Stimulated activated CD8-positive, alpha-beta memory T cell treated with anti-CD3 and anti-CD28 coated beads, Interleukin-7, amount 100 ng/mL, for 1 hour (primary cell): ENCODE results near the gene ZBTB16.
A peak's percentile ranks its signal among the peaks of the same experiment; 100 is the strongest.

Experiments used
- DNase-seq, 2 donors: peaks; one replicate each; pipeline ENCODE4 v3.0.0-alpha.2; 2020; ENCODE audit warnings: low read depth in 2 of 2

ZBTB16 gene, protein sequence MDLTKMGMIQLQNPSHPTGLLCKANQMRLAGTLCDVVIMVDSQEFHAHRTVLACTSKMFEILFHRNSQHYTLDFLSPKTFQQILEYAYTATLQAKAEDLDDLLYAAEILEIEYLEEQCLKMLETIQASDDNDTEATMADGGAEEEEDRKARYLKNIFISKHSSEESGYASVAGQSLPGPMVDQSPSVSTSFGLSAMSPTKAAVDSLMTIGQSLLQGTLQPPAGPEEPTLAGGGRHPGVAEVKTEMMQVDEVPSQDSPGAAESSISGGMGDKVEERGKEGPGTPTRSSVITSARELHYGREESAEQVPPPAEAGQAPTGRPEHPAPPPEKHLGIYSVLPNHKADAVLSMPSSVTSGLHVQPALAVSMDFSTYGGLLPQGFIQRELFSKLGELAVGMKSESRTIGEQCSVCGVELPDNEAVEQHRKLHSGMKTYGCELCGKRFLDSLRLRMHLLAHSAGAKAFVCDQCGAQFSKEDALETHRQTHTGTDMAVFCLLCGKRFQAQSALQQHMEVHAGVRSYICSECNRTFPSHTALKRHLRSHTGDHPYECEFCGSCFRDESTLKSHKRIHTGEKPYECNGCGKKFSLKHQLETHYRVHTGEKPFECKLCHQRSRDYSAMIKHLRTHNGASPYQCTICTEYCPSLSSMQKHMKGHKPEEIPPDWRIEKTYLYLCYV

GRCh38 chr11:114059278-114059983, at the start of gene ZBTB16:
ZBTB16 (plus strand) TSS chr11:114059711; CDS start chr11:114063301, 3,590 bp downstream.
- DNase-seq: no peak

- no peak for DNase-seq
Observed at GRCh38 chr11:114010931-114011330, 48.6 kb upstream of the ZBTB16 start.

DNA sequence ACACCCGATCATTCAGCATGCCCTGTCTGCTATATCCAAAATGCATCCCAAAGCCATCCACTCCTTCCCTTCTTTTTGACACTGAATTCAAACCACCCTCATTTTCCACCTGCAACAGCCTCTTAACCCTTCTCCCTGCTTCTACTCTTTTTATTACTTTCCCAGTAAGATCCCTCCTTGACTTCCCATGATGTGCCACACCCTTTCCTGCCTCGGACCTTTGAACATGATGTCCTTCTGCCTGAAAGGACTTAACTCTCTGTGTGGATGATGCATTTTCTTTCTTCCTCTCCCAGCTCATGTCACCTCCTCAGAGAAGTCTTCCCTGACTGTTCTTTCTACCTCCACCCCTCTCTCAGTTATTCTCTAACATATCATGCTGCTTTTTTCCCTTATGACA, 48.1 kb upstream of the ZBTB16 start:
- DNase-seq: no peak

DNA sequence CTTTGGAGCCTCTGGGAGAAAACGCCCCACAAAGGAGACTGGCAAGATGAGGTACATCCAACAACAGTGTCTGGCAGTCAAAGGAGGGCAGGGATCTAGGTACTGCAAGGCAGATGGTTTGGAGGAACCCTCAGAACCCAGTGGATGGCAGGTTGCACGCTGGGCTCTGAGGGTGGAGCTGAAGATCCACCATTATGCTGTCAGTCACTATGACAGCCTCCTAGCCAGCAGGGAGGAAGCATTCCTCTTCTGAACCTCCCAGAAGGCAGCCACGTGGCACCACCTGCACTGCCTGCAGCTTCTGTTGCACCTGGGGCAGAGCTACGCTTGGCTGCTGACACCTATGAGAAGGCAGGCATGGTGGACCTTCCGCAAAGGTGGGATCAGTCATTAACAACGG, 44.4 kb upstream of the ZBTB16 start:
- DNase-seq: no peak

GRCh38 chr11:114016986-114017385, 42.5 kb upstream of the ZBTB16 start:
- no peak for DNase-seq

- DNase-seq: no peak
Observed at GRCh38 chr11:114017723-114018122, 41.8 kb upstream of the ZBTB16 start.

DNA sequence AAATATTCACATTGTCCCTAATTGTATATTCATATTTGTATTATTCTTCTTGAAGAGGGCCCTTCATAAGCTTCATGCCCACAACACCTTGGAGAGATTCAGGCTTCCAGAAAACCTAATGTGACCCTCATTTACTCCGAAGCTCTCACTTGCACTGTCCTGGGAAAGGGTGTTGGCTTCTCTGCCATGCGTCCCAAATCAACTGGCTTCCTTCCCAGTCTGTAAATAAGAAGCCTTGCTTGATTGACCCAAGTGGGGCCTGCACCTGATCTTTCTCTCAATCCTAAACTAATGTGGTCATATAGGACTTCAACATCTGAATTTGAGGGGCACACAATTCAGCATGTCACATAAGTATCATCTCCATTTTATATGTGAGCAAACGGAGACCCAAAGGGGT, 40.5 kb upstream of the ZBTB16 start:
- DNase-seq: no peak

GRCh38 chr11:114019574-114019973, 39.9 kb upstream of the ZBTB16 start:
- DNase-seq: no peak

- DNase-seq: no peak
Observed at GRCh38 chr11:114025329-114025907, 34.1 kb upstream of the ZBTB16 start.

- DNase-seq: no peak
Observed at GRCh38 chr11:114026355-114026754, 33.2 kb upstream of the ZBTB16 start.

GRCh38 chr11:114027391-114027790, 32.1 kb upstream of the ZBTB16 start:
- no peak for DNase-seq

- DNase-seq: no peak
Observed at GRCh38 chr11:114027926-114028325, 31.6 kb upstream of the ZBTB16 start.

GRCh38 chr11:114031246-114031966, 28.1 kb upstream of the ZBTB16 start:
- no peak for DNase-seq

DNA sequence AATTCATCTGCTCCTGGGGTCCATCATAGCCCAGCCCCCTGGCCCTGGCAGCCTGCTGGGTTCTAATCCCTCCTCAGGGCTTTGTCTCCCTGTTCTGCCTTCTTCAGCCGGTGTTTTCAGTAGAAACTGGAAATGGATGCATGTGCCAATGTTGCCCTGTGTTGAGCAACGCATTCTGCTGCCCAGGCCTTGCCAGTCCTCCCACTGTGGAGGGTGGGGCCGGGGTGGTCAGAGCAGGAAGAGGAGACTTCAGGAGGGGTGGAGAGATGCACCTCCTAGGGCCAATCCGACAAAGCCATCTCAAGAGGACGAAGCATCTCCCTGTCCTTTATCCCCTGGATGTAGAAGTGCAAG, 27.6 kb upstream of the ZBTB16 start:
- DNase-seq: no peak

DNA sequence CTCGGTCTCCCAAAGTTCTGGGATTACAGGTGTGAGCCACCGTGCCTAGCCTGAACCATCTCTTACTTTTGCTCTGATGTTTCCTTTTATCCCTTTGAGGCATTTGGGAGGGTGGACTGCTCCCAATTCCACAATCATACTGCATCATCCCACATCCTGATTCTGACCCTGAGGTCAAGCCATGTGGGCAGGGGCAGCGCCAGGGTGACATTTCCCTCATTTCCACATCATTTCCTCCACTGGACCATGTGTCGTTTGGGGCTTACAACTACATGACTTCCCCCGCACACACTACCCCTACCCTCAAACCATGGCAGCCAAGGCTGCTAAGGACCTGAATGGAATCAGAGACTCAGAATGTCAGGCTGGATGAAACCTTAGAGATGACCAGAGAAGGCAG, 26.4 kb upstream of the ZBTB16 start:
- no peak for DNase-seq

DNA sequence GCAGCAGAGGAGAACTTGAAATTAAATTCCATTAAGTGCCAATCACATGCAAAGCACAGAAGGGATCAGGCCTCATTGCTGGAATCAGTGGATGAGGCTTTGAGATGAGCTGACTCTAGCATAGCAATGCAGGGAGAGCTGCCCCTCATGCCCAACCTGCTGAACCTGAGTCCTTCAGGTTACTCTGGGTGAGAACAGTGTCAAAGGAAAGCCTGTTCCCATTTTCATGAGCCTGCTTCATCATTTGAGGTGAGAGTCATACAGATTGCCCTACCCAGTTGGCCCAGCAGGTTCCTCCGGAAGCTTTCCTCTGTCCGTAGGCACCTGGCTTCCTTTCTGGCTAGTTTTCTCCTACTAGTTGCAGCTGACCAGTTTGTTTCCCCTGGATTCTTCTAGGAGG, 25.9 kb upstream of the ZBTB16 start:
- no peak for DNase-seq

DNA sequence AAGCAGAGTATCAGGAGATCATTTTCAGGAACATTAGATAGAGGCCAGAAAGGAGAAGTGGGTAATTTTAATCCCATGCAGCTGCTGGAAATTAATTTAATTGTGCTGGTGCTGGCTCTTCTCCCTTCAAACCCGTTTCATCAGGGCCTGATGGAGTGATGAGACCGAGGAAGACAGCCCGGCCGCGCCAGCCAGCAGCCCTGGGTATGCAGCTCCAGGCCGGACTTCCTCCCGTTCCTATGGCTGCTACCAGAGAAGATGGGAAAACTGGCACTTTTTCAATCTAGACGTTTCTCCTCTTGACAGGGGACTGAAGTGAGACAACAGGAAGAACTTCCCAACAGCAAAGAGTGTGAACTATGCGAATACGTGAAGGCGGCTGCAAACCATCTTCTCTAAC, 24.6 kb upstream of the ZBTB16 start:
- DNase-seq: no peak

DNA sequence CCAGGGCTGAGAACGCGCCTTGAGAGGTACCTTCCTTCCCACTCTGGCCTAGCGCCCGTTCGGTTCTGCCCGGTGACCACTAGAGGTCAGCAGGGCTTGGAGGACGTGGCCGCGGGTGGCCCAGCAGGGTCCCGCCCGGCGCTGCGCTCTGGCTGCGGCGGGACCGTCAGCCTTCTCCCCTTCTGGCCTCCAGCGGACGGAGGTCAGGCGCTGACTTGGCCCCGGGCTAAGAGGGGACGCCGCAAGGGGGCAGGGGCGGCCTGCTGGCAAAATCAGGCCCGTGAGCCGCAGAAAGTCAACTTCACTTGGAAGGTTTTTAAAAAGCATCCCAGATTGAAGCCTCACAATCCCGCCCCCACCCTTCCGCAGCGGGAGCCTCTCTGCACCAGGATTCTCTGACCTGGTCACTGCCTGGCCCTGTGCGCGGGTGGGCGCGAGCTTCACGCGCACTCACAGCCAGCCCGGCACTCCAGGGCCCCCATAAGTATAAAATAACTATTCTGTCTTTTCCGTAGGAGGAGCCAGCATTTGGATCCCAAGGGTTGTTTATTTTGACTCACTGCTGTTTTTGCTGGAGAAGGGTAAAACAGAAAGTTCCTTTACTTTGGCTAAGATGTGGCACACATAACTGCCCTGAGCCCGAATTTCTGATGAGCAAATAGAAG, 23.2 kb upstream of the ZBTB16 start:
- DNase-seq: peak in 1 of 2 donors; percentile 25

DNA sequence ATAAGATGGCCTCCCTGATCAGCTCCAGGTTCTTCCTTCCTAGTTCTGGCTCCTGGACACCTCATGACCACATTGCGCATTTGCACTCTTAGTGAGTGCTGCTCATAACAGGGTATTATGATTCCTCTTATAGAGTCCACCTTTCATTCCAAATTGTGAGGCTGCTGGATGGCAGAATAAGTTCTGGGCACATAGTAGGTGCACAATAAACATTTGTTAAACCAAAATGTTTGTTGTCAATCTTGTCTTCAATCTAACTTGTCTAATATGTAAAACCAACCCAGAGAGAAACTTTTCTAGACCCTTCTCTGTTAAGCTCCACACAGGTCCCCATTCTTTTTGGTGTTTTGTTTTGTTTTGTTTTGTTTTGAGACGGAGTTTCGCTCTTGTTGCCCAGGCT, 22.6 kb upstream of the ZBTB16 start:
- no peak for DNase-seq

DNA sequence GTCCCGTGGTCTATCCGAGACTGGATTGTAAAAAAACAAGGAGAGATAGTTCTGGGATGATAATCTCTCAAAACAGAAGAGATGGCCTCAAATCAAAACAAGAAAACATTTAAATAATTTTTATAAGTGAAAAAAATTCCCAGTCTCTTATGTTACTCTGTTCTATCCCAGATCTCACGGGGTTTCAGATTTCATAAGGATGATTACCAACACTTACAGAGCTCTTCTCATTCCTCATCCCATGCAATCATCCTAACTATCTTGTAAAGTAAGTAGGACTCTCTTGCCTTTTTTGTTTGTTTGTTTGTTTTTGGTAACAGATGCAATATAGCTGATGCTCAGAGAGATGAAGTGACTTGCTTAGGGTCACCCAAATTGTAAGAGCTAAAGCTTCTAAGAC, 20.0 kb upstream of the ZBTB16 start:
- no peak for DNase-seq

- no peak for DNase-seq
Observed at GRCh38 chr11:114040706-114041211, 18.8 kb upstream of the ZBTB16 start.
